ENCODE data around the gene LIPF. TPM values are rescaled to one million over a fixed set of nuclear protein-coding genes. Genes with fewer than 3 reads are reported as not detected.

The LIPF gene, protein sequence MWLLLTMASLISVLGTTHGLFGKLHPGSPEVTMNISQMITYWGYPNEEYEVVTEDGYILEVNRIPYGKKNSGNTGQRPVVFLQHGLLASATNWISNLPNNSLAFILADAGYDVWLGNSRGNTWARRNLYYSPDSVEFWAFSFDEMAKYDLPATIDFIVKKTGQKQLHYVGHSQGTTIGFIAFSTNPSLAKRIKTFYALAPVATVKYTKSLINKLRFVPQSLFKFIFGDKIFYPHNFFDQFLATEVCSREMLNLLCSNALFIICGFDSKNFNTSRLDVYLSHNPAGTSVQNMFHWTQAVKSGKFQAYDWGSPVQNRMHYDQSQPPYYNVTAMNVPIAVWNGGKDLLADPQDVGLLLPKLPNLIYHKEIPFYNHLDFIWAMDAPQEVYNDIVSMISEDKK
- total RNA-seq (ENCODE audit: low replicate concordance): not detected in 2 replicates

DNA sequence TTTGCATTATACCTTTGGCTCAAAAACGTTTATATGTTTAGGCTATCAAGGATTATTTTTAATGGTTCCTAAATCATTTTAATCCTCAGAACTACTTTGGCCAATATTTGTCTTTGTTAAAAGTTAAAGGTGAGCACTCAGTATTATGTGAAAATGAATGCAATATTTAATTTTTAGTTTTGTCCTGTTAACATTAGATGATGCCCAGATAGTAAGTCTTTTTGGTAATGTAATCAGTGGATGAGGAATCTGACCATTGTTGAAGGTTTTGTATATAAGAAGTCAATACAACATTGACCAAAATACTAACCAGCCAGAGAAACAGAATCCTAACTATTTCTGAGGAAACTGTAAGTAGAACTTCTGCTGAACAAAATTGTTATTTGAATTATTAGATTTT is at the start of gene LIPF:
Gene LIPF, plus strand, starts transcription at position 301 of the 400 bp plus-strand sequence. CDS start 2,856 bp downstream, outside the sequence.
- Histone ChIP-seq H3K79me2 (ENCODE audit: low read depth) (no peaks in the 10 kb centered on the region), H3K27me3 (no peaks in the 10 kb centered on the region), H3K4me3 (no peak within 1 kb of the TSS), H3K4me2 (no peak within 1 kb of the TSS), H3F3A (ENCODE audit: low read depth) (no peaks in the 10 kb centered on the region), H3K9me3 (ENCODE audit: low read depth) (no peaks in the 10 kb centered on the region), H3K36me3 (no peaks in the 10 kb centered on the region), H4K20me1 (ENCODE audit: low read depth) (no peaks in the 10 kb centered on the region), H3K27ac (no peak within 1 kb of the TSS), H3K4me1 (no peaks in the 10 kb centered on the region), H2AFZ (replicated peaks) (no peak within 1 kb of the TSS), H3K9ac (no peak within 1 kb of the TSS)
- no peaks in the 10 kb centered on the region for H3K9me3 Mint-ChIP-seq
- H3K4me3 Mint-ChIP-seq: peak within 1 kb of the TSS; percentile 35
- H3K4me1 Mint-ChIP-seq: no peaks in the 10 kb centered on the region
- H3K27me3 Mint-ChIP-seq (ENCODE audit: insufficient read depth, low read depth): peaks cover 3% of the 10 kb centered on the region
- H3K36me3 Mint-ChIP-seq: no peaks in the 10 kb centered on the region
- H3K27ac Mint-ChIP-seq: no peak within 1 kb of the TSS
- TF ChIP-seq EZH2phosphoT487 (IDR thresholded peaks at IDR 0.05) (no peak), EZH2 (IDR thresholded peaks at IDR 0.05) (no peak)
- TF ChIP-seq, protein P1, sequence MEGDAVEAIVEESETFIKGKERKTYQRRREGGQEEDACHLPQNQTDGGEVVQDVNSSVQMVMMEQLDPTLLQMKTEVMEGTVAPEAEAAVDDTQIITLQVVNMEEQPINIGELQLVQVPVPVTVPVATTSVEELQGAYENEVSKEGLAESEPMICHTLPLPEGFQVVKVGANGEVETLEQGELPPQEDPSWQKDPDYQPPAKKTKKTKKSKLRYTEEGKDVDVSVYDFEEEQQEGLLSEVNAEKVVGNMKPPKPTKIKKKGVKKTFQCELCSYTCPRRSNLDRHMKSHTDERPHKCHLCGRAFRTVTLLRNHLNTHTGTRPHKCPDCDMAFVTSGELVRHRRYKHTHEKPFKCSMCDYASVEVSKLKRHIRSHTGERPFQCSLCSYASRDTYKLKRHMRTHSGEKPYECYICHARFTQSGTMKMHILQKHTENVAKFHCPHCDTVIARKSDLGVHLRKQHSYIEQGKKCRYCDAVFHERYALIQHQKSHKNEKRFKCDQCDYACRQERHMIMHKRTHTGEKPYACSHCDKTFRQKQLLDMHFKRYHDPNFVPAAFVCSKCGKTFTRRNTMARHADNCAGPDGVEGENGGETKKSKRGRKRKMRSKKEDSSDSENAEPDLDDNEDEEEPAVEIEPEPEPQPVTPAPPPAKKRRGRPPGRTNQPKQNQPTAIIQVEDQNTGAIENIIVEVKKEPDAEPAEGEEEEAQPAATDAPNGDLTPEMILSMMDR (IDR thresholded peaks at IDR 0.05): no peak
- no peak for DNase-seq (ENCODE audit: low spot score)

DNA sequence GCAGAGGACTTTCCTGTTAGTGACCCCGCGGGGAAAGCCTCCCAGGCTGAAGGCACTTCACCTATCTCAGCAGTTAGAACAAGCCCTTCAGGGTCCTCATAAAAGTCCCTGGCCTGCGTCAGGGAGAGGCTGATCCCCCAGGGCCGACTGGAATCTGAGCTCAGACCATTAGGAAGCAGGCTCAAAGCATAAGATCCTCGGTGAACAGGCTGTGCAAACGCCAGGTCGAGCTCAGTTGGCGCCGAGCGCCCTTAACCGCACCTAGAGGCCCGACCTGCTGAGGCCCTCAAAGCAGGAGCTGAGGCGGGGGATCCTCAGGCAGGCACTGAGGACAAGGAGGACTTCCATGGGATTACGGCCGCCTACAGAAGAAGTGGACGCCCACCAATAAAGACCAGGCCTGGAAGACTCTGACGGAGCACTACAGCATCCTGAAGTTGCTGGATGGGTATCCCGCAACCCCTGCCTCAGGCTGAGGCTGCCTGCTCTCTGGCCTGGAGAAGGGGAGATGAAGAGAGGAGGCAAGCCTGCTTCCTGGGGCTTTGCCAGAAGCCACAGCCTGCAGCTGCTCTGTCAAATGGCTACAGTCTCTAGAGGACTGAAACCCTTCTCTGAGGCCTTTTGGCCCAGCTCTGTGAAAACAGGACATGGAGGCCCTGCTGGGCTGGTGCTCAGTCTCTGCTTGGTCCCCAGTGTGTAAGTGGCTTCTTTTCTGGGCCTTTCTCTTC is 47.8 kb upstream of the LIPF start:
- Histone ChIP-seq H4K20me1 (ENCODE audit: low read depth) (no peaks in the 10 kb centered on the region), H3K4me1 (peaks cover 6% of the 10 kb centered on the region), H2AFZ (replicated peaks) (peak overlapping the region; percentile 65), H3K4me2 (no peak overlapping the region), H3K79me2 (ENCODE audit: low read depth) (no peaks in the 10 kb centered on the region), H3K9me3 (ENCODE audit: low read depth) (no peaks in the 10 kb centered on the region), H3K9ac (no peak overlapping the region), H3K36me3 (no peaks in the 10 kb centered on the region), H3K4me3 (no peak overlapping the region), H3K27me3 (no peaks in the 10 kb centered on the region), H3F3A (ENCODE audit: low read depth) (no peaks in the 10 kb centered on the region), H3K27ac (no peak overlapping the region)
- no peaks in the 10 kb centered on the region for H3K9me3 Mint-ChIP-seq
- DNase-seq (ENCODE audit: low spot score): no peak
- no peak for TF ChIP-seq EZH2phosphoT487 (IDR thresholded peaks at IDR 0.05)
- no peak for TF ChIP-seq EZH2 (IDR thresholded peaks at IDR 0.05)
- TF ChIP-seq, protein P1 (IDR thresholded peaks at IDR 0.05): no peak
- H3K4me3 Mint-ChIP-seq: no peak overlapping the region
- no peaks in the 10 kb centered on the region for H3K4me1 Mint-ChIP-seq
- no peaks in the 10 kb centered on the region for H3K27me3 Mint-ChIP-seq (ENCODE audit: insufficient read depth, low read depth)
- H3K27ac Mint-ChIP-seq: no peak overlapping the region
- no peaks in the 10 kb centered on the region for H3K36me3 Mint-ChIP-seq

DNA sequence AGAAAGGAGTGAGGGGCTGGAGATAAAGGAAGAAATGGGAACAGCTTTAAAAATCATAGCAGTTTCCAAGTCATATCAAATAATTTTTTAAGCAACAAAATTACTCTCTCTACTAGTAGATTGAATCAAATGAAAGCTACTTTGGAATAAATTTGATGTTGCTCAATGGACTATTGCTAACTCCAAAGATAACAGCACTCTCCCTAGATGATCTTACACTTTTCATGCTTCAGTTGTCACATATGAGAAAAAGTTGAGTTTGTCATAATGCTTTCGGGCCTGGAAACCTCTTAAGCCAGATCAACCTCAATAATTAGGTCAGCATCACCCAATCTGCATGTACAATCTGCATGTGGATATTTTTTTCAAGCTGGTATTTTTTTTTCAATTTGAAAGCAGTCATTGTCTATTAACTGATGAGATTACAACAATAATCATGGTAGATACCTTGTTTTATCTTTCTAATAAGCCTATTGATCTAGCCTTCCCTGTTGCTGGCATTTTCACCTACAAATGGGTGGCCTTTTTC is 46.4 kb upstream of the LIPF start:
- H3K9ac ChIP-seq: no peak overlapping the region
- no peaks in the 10 kb centered on the region for H4K20me1 ChIP-seq (ENCODE audit: low read depth)
- no peaks in the 10 kb centered on the region for H3K9me3 ChIP-seq (ENCODE audit: low read depth)
- H3F3A ChIP-seq (ENCODE audit: low read depth): peaks cover 3% of the 10 kb centered on the region
- no peaks in the 10 kb centered on the region for H3K27me3 ChIP-seq
- H3K4me1 ChIP-seq: no peaks in the 10 kb centered on the region
- no peak overlapping the region for H3K4me3 ChIP-seq
- no peaks in the 10 kb centered on the region for H3K27me3 Mint-ChIP-seq (ENCODE audit: insufficient read depth, low read depth)
- H3K36me3 Mint-ChIP-seq: no peaks in the 10 kb centered on the region
- no peaks in the 10 kb centered on the region for H3K4me1 Mint-ChIP-seq
- H3K79me2 ChIP-seq (ENCODE audit: low read depth): no peaks in the 10 kb centered on the region
- no peak overlapping the region for H3K27ac ChIP-seq
- no peaks in the 10 kb centered on the region for H3K9me3 Mint-ChIP-seq
- no peak overlapping the region for H3K4me2 ChIP-seq
- H2AFZ ChIP-seq (replicated peaks): no peak overlapping the region
- H3K4me3 Mint-ChIP-seq: no peak overlapping the region
- DNase-seq (ENCODE audit: low spot score): no peak
- TF ChIP-seq, protein P1 (IDR thresholded peaks at IDR 0.05): no peak
- no peak for TF ChIP-seq EZH2 (IDR thresholded peaks at IDR 0.05)
- no peak for TF ChIP-seq EZH2phosphoT487 (IDR thresholded peaks at IDR 0.05)
- no peak overlapping the region for H3K27ac Mint-ChIP-seq
- no peaks in the 10 kb centered on the region for H3K36me3 ChIP-seq
